Colonic mucosa (tissue), 4 donors: ENCODE measurements around the gene CAMTA1. TPM values are rescaled to one million over a fixed set of nuclear protein-coding genes. Genes with fewer than 3 reads are reported as not detected.

Source experiments
- DNase-seq: peaks from one replicate; pipeline ENCODE4 v3.0.0-alpha.2; 2020
- H3K27ac ChIP-seq: fragments of 200-600 bp; one replicate; pipeline ENCODE4 v1.8.0; 2021
- H3K27me3 ChIP-seq: fragments of 200-600 bp; one replicate; pipeline ENCODE4 v1.8.0; 2021
- H3K36me3 ChIP-seq: fragments of 200-600 bp; one replicate; pipeline ENCODE4 v1.8.0; 2021
- H3K4me1 ChIP-seq: fragments of 200-600 bp; one replicate; pipeline ENCODE4 v1.8.0; 2021; ENCODE audit warnings: mild to moderate bottlenecking
- H3K4me3 ChIP-seq: fragments of 200-600 bp; one replicate; pipeline ENCODE4 v1.8.0; 2021
- H3K9ac ChIP-seq, 2 donors: one replicate each; pipeline ENCODE4 v1.7.0; 2013; ENCODE audit warnings: control low read depth in 2 of 2, low read depth in 2 of 2, low read length in 2 of 2
- H3K9me3 ChIP-seq: fragments of 200-600 bp; one replicate; pipeline ENCODE4 v1.8.0; 2021
- CTCF ChIP-seq: fragments of 200-600 bp; IDR thresholded peaks from one replicate; pipeline ENCODE4 v1.8.0; 2022; ENCODE audit warnings: antibody characterized with exemption, mild to moderate bottlenecking
- intact Hi-C: fragments of 100-400 bp; cut with DNase I; formaldehyde crosslinking; loops from one replicate; pipeline ENCODE4 v1.14.1; 2022
- total RNA-seq, 2 donors: library from RNA; stranded (reverse); fragmentation: NEBNext Ultra II Directional in 1 of 2; extraction: Animal tissue kit (Norgen Biotek cat#: 25700) in 1 of 2; gene quantifications; one replicate each; pipeline ENCODE4 v1.2.1, GENCODE V29; 2021
- donor health status: healthy.
- donor health status: DM: no; HTN: no; CAD: no.
- donor health status: DM: no; HTN: no; CAD: no.

The CAMTA1 gene
- total RNA-seq, 2 donors from 2014 or later, result 76.8 to 92.8 TPM

GRCh38 chr1:7420470-7421100 is 635.3 kb downstream of the CAMTA1 start:
- TF ChIP-seq CTCF, result no peak
- Histone ChIP-seq H3K36me3 (no peaks in the 10 kb centered on the region), H3K27ac (no peak overlapping the region), H3K9ac (no peak overlapping the region), H3K9me3 (no peaks in the 10 kb centered on the region), H3K4me1 (no peaks in the 10 kb centered on the region), H3K27me3 (no peaks in the 10 kb centered on the region), H3K4me3 (no peak overlapping the region)
- intact Hi-C loops, result no loop called here
- DNase-seq, result no peak

GRCh38 chr1:7421471-7422075 is 636.3 kb downstream of the CAMTA1 start:
- Histone ChIP-seq H3K27me3 (no peaks in the 10 kb centered on the region), H3K27ac (no peak overlapping the region), H3K36me3 (no peaks in the 10 kb centered on the region), H3K9ac (no peak overlapping the region), H3K4me3 (no peak overlapping the region), H3K4me1 (no peaks in the 10 kb centered on the region), H3K9me3 (no peaks in the 10 kb centered on the region)
- intact Hi-C loops, result no loop called here
- TF ChIP-seq CTCF, result no peak
- no peak for DNase-seq

GRCh38 chr1:7422081-7422480 is 636.8 kb downstream of the CAMTA1 start:
- H3K4me3 ChIP-seq, result no peak overlapping the region
- no peak for DNase-seq
- no peaks in the 10 kb centered on the region for H3K36me3 ChIP-seq
- no peak for TF ChIP-seq CTCF
- no peaks in the 10 kb centered on the region for H3K4me1 ChIP-seq
- no peak overlapping the region for H3K27ac ChIP-seq
- no peak overlapping the region for H3K9ac ChIP-seq
- no peaks in the 10 kb centered on the region for H3K27me3 ChIP-seq
- intact Hi-C loops, result no loop called here
- no peaks in the 10 kb centered on the region for H3K9me3 ChIP-seq

- TF ChIP-seq CTCF, result no peak
- Histone ChIP-seq H3K36me3 (no peaks in the 10 kb centered on the region), H3K27me3 (no peaks in the 10 kb centered on the region), H3K9ac (no peak overlapping the region), H3K4me1 (no peaks in the 10 kb centered on the region), H3K27ac (no peak overlapping the region), H3K4me3 (no peak overlapping the region), H3K9me3 (no peaks in the 10 kb centered on the region)
- no peak for DNase-seq
- intact Hi-C loops, result no loop called here
These were observed 637.3 kb downstream of the CAMTA1 start for GRCh38 chr1:7422561-7422960.

- H3K9ac ChIP-seq, result no peak overlapping the region
- no peaks in the 10 kb centered on the region for H3K27me3 ChIP-seq
- no peak overlapping the region for H3K4me3 ChIP-seq
- H3K27ac ChIP-seq, result no peak overlapping the region
- H3K9me3 ChIP-seq, result no peaks in the 10 kb centered on the region
- H3K36me3 ChIP-seq, result no peaks in the 10 kb centered on the region
- no peaks in the 10 kb centered on the region for H3K4me1 ChIP-seq
- no peak for DNase-seq
- intact Hi-C loops, result no loop called here
- TF ChIP-seq CTCF, result no peak
These were observed 637.7 kb downstream of the CAMTA1 start for GRCh38 chr1:7422966-7423365.
